ENCODE results near the gene C3. TPM values are rescaled to one million over a fixed set of nuclear protein-coding genes. Genes with fewer than 3 reads are reported as not detected.
A peak's percentile ranks its signal among the peaks of the same experiment; 100 is the strongest.

The C3 gene
- total and polyA plus RNA-seq, 4 donors = 72.9 to 163 (median 111) TPM

GRCh38 chr19:6731822-6732221 lies 11.4 kb upstream of the C3 start:
- no peak overlapping the region for H3K4me3 ChIP-seq (ENCODE audit: low read depth, low read length)
- no peak overlapping the region for H3K27ac ChIP-seq (ENCODE audit: low read depth, low read length)
- H3K9me3 ChIP-seq (ENCODE audit: control insufficient read depth, insufficient read depth, low read length) = no peaks in the 10 kb centered on the region
- H3K27me3 ChIP-seq (ENCODE audit: control insufficient read depth, insufficient read depth, low read length) = no peaks in the 10 kb centered on the region
- 90% methylated on average over 22 of the region's 22 CpGs for WGBS (ENCODE audit: insufficient coverage)
- peaks cover 19% of the 10 kb centered on the region for H3K4me1 ChIP-seq (ENCODE audit: control insufficient read depth, insufficient read depth, low read length)
- no peak for DNase-seq (ENCODE audit: low read depth in 4 of 6, low spot score in 6 of 6)
- peaks cover 49% of the 10 kb centered on the region for H3K36me3 ChIP-seq (ENCODE audit: control insufficient read depth, insufficient read depth, low read length)

GRCh38 chr19:6730941-6731670 lies 10.7 kb upstream of the C3 start:
- Histone ChIP-seq H3K4me1 (ENCODE audit: control insufficient read depth, insufficient read depth, low read length) (peaks cover 12% of the 10 kb centered on the region), H3K27me3 (ENCODE audit: control insufficient read depth, insufficient read depth, low read length) (no peaks in the 10 kb centered on the region), H3K36me3 (ENCODE audit: control insufficient read depth, insufficient read depth, low read length) (peaks cover 49% of the 10 kb centered on the region), H3K4me3 (ENCODE audit: low read depth, low read length) (no peak overlapping the region), H3K9me3 (ENCODE audit: control insufficient read depth, insufficient read depth, low read length) (no peaks in the 10 kb centered on the region), H3K27ac (ENCODE audit: low read depth, low read length) (no peak overlapping the region)
- DNase-seq (ENCODE audit: low read depth in 4 of 6, low spot score in 6 of 6) = no peak
- WGBS (ENCODE audit: insufficient coverage) = 87% methylated on average over 28 of the region's 30 CpGs

- no peak overlapping the region for H3K4me3 ChIP-seq (ENCODE audit: low read depth, low read length)
- 54% methylated on average over 16 of the region's 27 CpGs for WGBS (ENCODE audit: insufficient coverage)
These were observed 9.8 kb upstream of the C3 start for GRCh38 chr19:6730153-6730804.

GRCh38 chr19:6729573-6730152 lies 9.2 kb upstream of the C3 start:
- no peak overlapping the region for H3K4me3 ChIP-seq (ENCODE audit: low read depth, low read length)
- WGBS (ENCODE audit: insufficient coverage) = 89% methylated on average over 10 of the region's 23 CpGs
- no peaks in the 10 kb centered on the region for H3K27me3 ChIP-seq (ENCODE audit: control insufficient read depth, insufficient read depth, low read length)
- no peak for DNase-seq (ENCODE audit: low read depth in 4 of 6, low spot score in 6 of 6)
- H3K36me3 ChIP-seq (ENCODE audit: control insufficient read depth, insufficient read depth, low read length) = peaks cover 46% of the 10 kb centered on the region
- H3K27ac ChIP-seq (ENCODE audit: low read depth, low read length) = no peak overlapping the region
- H3K4me1 ChIP-seq (ENCODE audit: control insufficient read depth, insufficient read depth, low read length) = peaks cover 3% of the 10 kb centered on the region
- no peaks in the 10 kb centered on the region for H3K9me3 ChIP-seq (ENCODE audit: control insufficient read depth, insufficient read depth, low read length)

More at GRCh38 chr19:6730153-6730804, 9.8 kb upstream of the C3 start:
- H3K4me1 ChIP-seq (ENCODE audit: control insufficient read depth, insufficient read depth, low read length) = peaks cover 3% of the 10 kb centered on the region
- H3K27ac ChIP-seq (ENCODE audit: low read depth, low read length) = no peak overlapping the region
- DNase-seq (ENCODE audit: low read depth in 4 of 6, low spot score in 6 of 6) = peak in 1 of 6 donors; percentile 40
- H3K36me3 ChIP-seq (ENCODE audit: control insufficient read depth, insufficient read depth, low read length) = peaks cover 46% of the 10 kb centered on the region
- H3K27me3 ChIP-seq (ENCODE audit: control insufficient read depth, insufficient read depth, low read length) = no peaks in the 10 kb centered on the region
- H3K9me3 ChIP-seq (ENCODE audit: control insufficient read depth, insufficient read depth, low read length) = no peaks in the 10 kb centered on the region

- H3K27me3 ChIP-seq (ENCODE audit: control insufficient read depth, insufficient read depth, low read length) = no peaks in the 10 kb centered on the region
- no peak for DNase-seq (ENCODE audit: low read depth in 4 of 6, low spot score in 6 of 6)
- H3K27ac ChIP-seq (ENCODE audit: low read depth, low read length) = no peak overlapping the region
- WGBS (ENCODE audit: insufficient coverage) = 48% methylated on average over 6 of the region's 8 CpGs
- H3K4me1 ChIP-seq (ENCODE audit: control insufficient read depth, insufficient read depth, low read length) = peaks cover 3% of the 10 kb centered on the region
- no peak overlapping the region for H3K4me3 ChIP-seq (ENCODE audit: low read depth, low read length)
- H3K36me3 ChIP-seq (ENCODE audit: control insufficient read depth, insufficient read depth, low read length) = peaks cover 38% of the 10 kb centered on the region
- H3K9me3 ChIP-seq (ENCODE audit: control insufficient read depth, insufficient read depth, low read length) = no peaks in the 10 kb centered on the region
These were observed 7.9 kb upstream of the C3 start for GRCh38 chr19:6728346-6728745.

- peaks cover 12% of the 10 kb centered on the region for H3K36me3 ChIP-seq (ENCODE audit: control insufficient read depth, insufficient read depth, low read length)
- peaks cover 3% of the 10 kb centered on the region for H3K4me1 ChIP-seq (ENCODE audit: control insufficient read depth, insufficient read depth, low read length)
- WGBS (ENCODE audit: insufficient coverage) = 79% methylated on average over 15 of the region's 16 CpGs
- no peak overlapping the region for H3K27ac ChIP-seq (ENCODE audit: low read depth, low read length)
- H3K27me3 ChIP-seq (ENCODE audit: control insufficient read depth, insufficient read depth, low read length) = no peaks in the 10 kb centered on the region
- no peak for DNase-seq (ENCODE audit: low read depth in 4 of 6, low spot score in 6 of 6)
- H3K4me3 ChIP-seq (ENCODE audit: low read depth, low read length) = no peak overlapping the region
- H3K9me3 ChIP-seq (ENCODE audit: control insufficient read depth, insufficient read depth, low read length) = no peaks in the 10 kb centered on the region
These were observed 5.2 kb upstream of the C3 start for GRCh38 chr19:6725513-6726231.

GRCh38 chr19:6724631-6725492 lies 4.4 kb upstream of the C3 start:
- Histone ChIP-seq H3K4me1 (ENCODE audit: control insufficient read depth, insufficient read depth, low read length) (peaks cover 3% of the 10 kb centered on the region), H3K4me3 (ENCODE audit: low read depth, low read length) (no peak overlapping the region), H3K9me3 (ENCODE audit: control insufficient read depth, insufficient read depth, low read length) (no peaks in the 10 kb centered on the region), H3K27me3 (ENCODE audit: control insufficient read depth, insufficient read depth, low read length) (no peaks in the 10 kb centered on the region), H3K27ac (ENCODE audit: low read depth, low read length) (no peak overlapping the region), H3K36me3 (ENCODE audit: control insufficient read depth, insufficient read depth, low read length) (peaks cover 5% of the 10 kb centered on the region)
- no peak for DNase-seq (ENCODE audit: low read depth in 4 of 6, low spot score in 6 of 6)
- 78% methylated on average over 13 of the region's 15 CpGs for WGBS (ENCODE audit: insufficient coverage)

GRCh38 chr19:6723738-6724137 lies 3.3 kb upstream of the C3 start:
- Histone ChIP-seq H3K36me3 (ENCODE audit: control insufficient read depth, insufficient read depth, low read length) (no peaks in the 10 kb centered on the region), H3K27ac (ENCODE audit: low read depth, low read length) (no peak overlapping the region), H3K9me3 (ENCODE audit: control insufficient read depth, insufficient read depth, low read length) (no peaks in the 10 kb centered on the region), H3K27me3 (ENCODE audit: control insufficient read depth, insufficient read depth, low read length) (no peaks in the 10 kb centered on the region), H3K4me1 (ENCODE audit: control insufficient read depth, insufficient read depth, low read length) (peaks cover 3% of the 10 kb centered on the region), H3K4me3 (ENCODE audit: low read depth, low read length) (no peak overlapping the region)
- DNase-seq (ENCODE audit: low read depth in 4 of 6, low spot score in 6 of 6) = no peak
- 84% methylated on average over 5 of the region's 5 CpGs for WGBS (ENCODE audit: insufficient coverage)

- Histone ChIP-seq H3K9me3 (ENCODE audit: control insufficient read depth, insufficient read depth, low read length) (no peaks in the 10 kb centered on the region), H3K4me3 (ENCODE audit: low read depth, low read length) (no peak overlapping the region), H3K36me3 (ENCODE audit: control insufficient read depth, insufficient read depth, low read length) (no peaks in the 10 kb centered on the region), H3K4me1 (ENCODE audit: control insufficient read depth, insufficient read depth, low read length) (peaks cover 2% of the 10 kb centered on the region), H3K27me3 (ENCODE audit: control insufficient read depth, insufficient read depth, low read length) (no peaks in the 10 kb centered on the region), H3K27ac (ENCODE audit: low read depth, low read length) (no peak overlapping the region)
- 41% methylated on average over 9 of the region's 13 CpGs for WGBS (ENCODE audit: insufficient coverage)
- no peak for DNase-seq (ENCODE audit: low read depth in 4 of 6, low spot score in 6 of 6)
These were observed 2.7 kb upstream of the C3 start for GRCh38 chr19:6723108-6723618.

Data from spinal cord (tissue), 10 donors.